Breast epithelium (tissue), 4 donors: ENCODE results near the gene SPSB3. TPM values are rescaled to one million over a fixed set of nuclear protein-coding genes. Genes with fewer than 3 reads are reported as not detected.

Experiments
- DNase-seq, 2 donors: peaks; one replicate each; pipeline ENCODE4 v3.0.0-alpha.2; 2019; ENCODE audit warnings: low spot score in 2 of 2
- H3K27ac ChIP-seq, 2 donors: fragments of 200-600 bp; sonication (generic) in 1 of 2; one replicate each; pipeline ENCODE4 v1.5.1; 2016 to 2019; ENCODE audit warnings: mild to moderate bottlenecking in 1 of 2
- H3K27me3 ChIP-seq, 2 donors: fragments of 200-600 bp; sonication (generic) in 1 of 2; one replicate each; pipeline versions ENCODE4 v1.5.1 to v1.6.0; 2017 to 2019; ENCODE audit warnings: control low read depth in 1 of 2, mild to moderate bottlenecking in 1 of 2
- H3K36me3 ChIP-seq: fragments of 200-600 bp; one replicate; pipeline ENCODE4 v1.5.1; 2019
- H3K4me1 ChIP-seq, 2 donors: fragments of 200-600 bp; sonication (generic); one replicate each; pipeline ENCODE4 v1.5.1; 2016 to 2019; ENCODE audit warnings: control low read depth in 1 of 2
- H3K4me3 ChIP-seq, 3 donors: fragments of 200-600 bp; sonication (generic); 1 replicate in 2 of 3; 2 replicates in 1 of 3; pipeline ENCODE4 v1.5.1; 2016 to 2019; ENCODE audit warnings: mild to moderate bottlenecking in 3 of 3, moderate library complexity in 2 of 3
- H3K9me3 ChIP-seq, 2 donors: fragments of 200-600 bp; sonication (generic) in 1 of 2; one replicate each; pipeline ENCODE4 v1.5.1; 2016 to 2019; ENCODE audit warnings: control low read depth in 1 of 2
- CTCF ChIP-seq, 3 donors: fragments of 450-650 bp; IDR thresholded peaks; one replicate each; pipeline ENCODE4 v1.5.1; 2016 to 2017; ENCODE audit warnings: antibody characterized with exemption in 3 of 3, mild to moderate bottlenecking in 3 of 3, moderate library complexity in 3 of 3
- POLR2A ChIP-seq: fragments of 450-650 bp; IDR thresholded peaks from one replicate; pipeline ENCODE4 v1.6.1; 2016; ENCODE audit warnings: antibody characterized with exemption, mild to moderate bottlenecking, moderate library complexity
- POLR2AphosphoS5 ChIP-seq, 3 donors: sonication (generic); formaldehyde crosslinking; IDR thresholded peaks; one replicate each; pipeline ENCODE4 v1.6.1; 2017; ENCODE audit warnings: antibody characterized with exemption in 3 of 3
- intact Hi-C: fragments of 100-400 bp; cut with DNase I; formaldehyde crosslinking; loops from one replicate; pipeline ENCODE4 v1.15.1; 2023; ENCODE audit warnings: low total_unique reads
- total RNA-seq, 3 donors: library from RNA; depleted of rRNA; stranded (reverse); fragments of >200 nt; gene quantifications; one replicate each; pipeline ENCODE4 v1.1.0, GENCODE V29; 2016

The SPSB3 gene
- total RNA-seq, 3 donors from 2014 or later = 84.9 to 107 (median 88.5) TPM

DNA sequence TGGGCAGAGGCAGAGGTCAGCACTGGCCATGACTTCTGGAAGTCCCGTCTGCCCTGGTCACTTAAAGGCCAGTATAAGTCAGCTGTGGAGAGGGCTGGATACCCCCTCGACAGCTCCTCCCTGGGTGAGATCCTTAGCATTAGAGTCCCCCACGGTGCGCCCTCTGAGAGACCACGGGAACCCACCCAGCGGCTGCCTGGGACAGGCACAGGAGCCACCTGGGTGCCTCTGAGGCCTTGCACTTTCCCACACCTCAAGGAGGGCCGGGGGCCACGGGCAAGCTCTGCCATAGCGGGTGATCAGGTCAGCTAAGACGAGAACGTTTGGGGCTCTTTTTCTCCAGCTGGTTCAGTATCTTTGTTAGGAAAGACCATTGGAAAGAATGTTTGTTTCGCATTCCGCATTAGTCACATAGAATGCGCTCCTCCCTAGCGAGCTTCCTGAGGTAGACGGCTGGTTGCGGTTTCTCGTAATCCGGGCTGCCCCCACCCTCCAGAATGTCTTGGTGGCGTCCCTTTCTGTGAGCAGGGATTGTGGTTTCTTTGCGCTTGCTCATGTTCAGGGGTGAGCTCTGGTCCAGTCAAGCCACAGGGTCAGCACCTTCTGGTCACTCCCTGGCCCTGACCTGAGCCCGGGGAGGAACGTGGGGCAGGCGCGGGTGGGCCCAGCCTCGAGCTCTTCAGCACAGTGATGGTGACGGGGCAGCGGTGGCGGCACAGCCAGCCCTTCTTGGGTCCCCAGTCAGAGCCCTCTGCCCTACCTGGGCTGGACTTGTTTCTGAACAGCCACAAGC is 36.3 kb downstream of the SPSB3 start:
- Histone ChIP-seq H3K36me3 (no peaks in the 10 kb centered on the region), H3K4me1 (no peaks in the 10 kb centered on the region), H3K27me3 (no peaks in the 10 kb centered on the region), H3K9me3 (no peaks in the 10 kb centered on the region), H3K4me3 (no peak overlapping the region), H3K27ac (no peak overlapping the region)
- no peak for TF ChIP-seq CTCF (IDR thresholded peaks at IDR 0.05)
- no peak for TF ChIP-seq POLR2AphosphoS5 (IDR thresholded peaks at IDR 0.05)
- TF ChIP-seq POLR2A = no peak
- intact Hi-C loops = no loop called here
- no peak for DNase-seq

- Histone ChIP-seq H3K27ac (no peak overlapping the region), H3K4me1 (no peaks in the 10 kb centered on the region), H3K4me3 (no peak overlapping the region), H3K36me3 (no peaks in the 10 kb centered on the region), H3K9me3 (no peaks in the 10 kb centered on the region), H3K27me3 (no peaks in the 10 kb centered on the region)
- TF ChIP-seq POLR2AphosphoS5 (IDR thresholded peaks at IDR 0.05) (no peak), POLR2A (no peak), CTCF (IDR thresholded peaks at IDR 0.05) (no peak)
- peak in 1 of 2 donors; percentile 49 for DNase-seq
- intact Hi-C loops = no loop called here
Observed at GRCh38 chr16:1745181-1745899, 37.0 kb downstream of the SPSB3 start.

- H3K36me3 ChIP-seq = no peaks in the 10 kb centered on the region
Observed at GRCh38 chr16:1744338-1744840, 38.0 kb downstream of the SPSB3 start.

GRCh38 chr16:1743376-1744337 is 38.7 kb downstream of the SPSB3 start:
- Histone ChIP-seq H3K27ac (no peak overlapping the region), H3K36me3 (no peaks in the 10 kb centered on the region)
- TF ChIP-seq POLR2AphosphoS5 (IDR thresholded peaks at IDR 0.05) = no peak
- TF ChIP-seq CTCF (IDR thresholded peaks at IDR 0.05) = no peak
- no peak for TF ChIP-seq POLR2A

More at GRCh38 chr16:1744338-1744840, 38.0 kb downstream of the SPSB3 start:
- TF ChIP-seq CTCF (IDR thresholded peaks at IDR 0.05) (no peak), POLR2A (no peak), POLR2AphosphoS5 (IDR thresholded peaks at IDR 0.05) (no peak)
- intact Hi-C loops = no loop called here
- Histone ChIP-seq H3K27ac (no peak overlapping the region), H3K4me3 (no peak overlapping the region), H3K9me3 (no peaks in the 10 kb centered on the region), H3K4me1 (no peaks in the 10 kb centered on the region), H3K27me3 (no peaks in the 10 kb centered on the region)
- no peak for DNase-seq

More at GRCh38 chr16:1743376-1744337, 38.7 kb downstream of the SPSB3 start:
- no peaks in the 10 kb centered on the region for H3K27me3 ChIP-seq
- DNase-seq = no peak
- intact Hi-C loops = no loop called here
- no peak overlapping the region for H3K4me3 ChIP-seq
- H3K9me3 ChIP-seq = no peaks in the 10 kb centered on the region
- no peaks in the 10 kb centered on the region for H3K4me1 ChIP-seq
